ENCODE results near the gene LUZP4.
A peak's percentile ranks its signal among the peaks of the same experiment; 100 is the strongest.

Gene LUZP4

DNA sequence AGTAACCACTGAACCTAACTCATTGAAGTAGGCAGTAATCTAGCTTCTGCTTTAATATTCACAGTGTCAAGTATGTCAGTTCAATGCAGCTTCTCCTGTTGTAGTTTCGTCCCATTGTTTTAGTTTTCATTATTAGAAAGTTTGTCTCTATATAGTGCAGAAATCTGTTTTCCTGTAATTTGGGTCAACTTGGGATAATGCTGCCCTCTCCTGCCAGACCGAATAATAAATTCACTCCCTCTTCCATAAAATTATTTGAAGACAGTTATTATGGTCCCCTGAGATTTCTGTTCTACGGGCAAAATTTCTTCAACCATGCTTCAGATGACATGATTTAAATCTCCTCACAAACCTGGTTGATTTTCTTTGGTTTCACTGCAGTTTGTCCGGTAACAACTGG is 4.6 kb upstream of the LUZP4 start:
- H2BK5ac ChIP-seq (ENCODE audit: low read length) = no peak overlapping the region
- no CpG with 5 or more reads among the region's 4 CpGs for WGBS (ENCODE audit: extremely low coverage, insufficient coverage, low lambda C conversion rate)
- no peak overlapping the region for H3K56ac ChIP-seq (ENCODE audit: low read length)
- H3K79me2 ChIP-seq (ENCODE audit: control insufficient read depth, insufficient read depth, low read length) = no peaks in the 10 kb centered on the region
- no peak overlapping the region for H3K4ac ChIP-seq (ENCODE audit: low read depth, low read length)
- H3K18ac ChIP-seq (ENCODE audit: low read length) = no peak overlapping the region
- no peak overlapping the region for H3K23ac ChIP-seq (ENCODE audit: low read length)
- H2BK15ac ChIP-seq (replicated peaks; ENCODE audit: low read depth) = no peak overlapping the region
- H4K5ac ChIP-seq (ENCODE audit: low read length) = no peak overlapping the region
- no peak overlapping the region for H4K8ac ChIP-seq (ENCODE audit: low read depth, low read length)
- no peak overlapping the region for H3K27ac ChIP-seq (ENCODE audit: low read depth, low read length)
- H2AK5ac ChIP-seq (ENCODE audit: low read length) = no peak overlapping the region
- H3K9ac ChIP-seq (ENCODE audit: low read length) = no peak overlapping the region
- no peak overlapping the region for H3K4me3 ChIP-seq (ENCODE audit: low read length)
- H3K4me2 ChIP-seq (ENCODE audit: low read length) = no peak overlapping the region
- no peaks in the 10 kb centered on the region for H3K79me1 ChIP-seq (ENCODE audit: low read length)
- H2BK120ac ChIP-seq (ENCODE audit: low read depth, low read length) = no peak overlapping the region
- H3K36me3 ChIP-seq (ENCODE audit: control insufficient read depth, insufficient read depth, low read length) = no peaks in the 10 kb centered on the region
- no peak for DNase-seq
- no peaks in the 10 kb centered on the region for H3K27me3 ChIP-seq (ENCODE audit: insufficient read depth, low read length, poor library complexity)
- no peaks in the 10 kb centered on the region for H3K4me1 ChIP-seq (ENCODE audit: control insufficient read depth, low read depth, low read length)

DNA sequence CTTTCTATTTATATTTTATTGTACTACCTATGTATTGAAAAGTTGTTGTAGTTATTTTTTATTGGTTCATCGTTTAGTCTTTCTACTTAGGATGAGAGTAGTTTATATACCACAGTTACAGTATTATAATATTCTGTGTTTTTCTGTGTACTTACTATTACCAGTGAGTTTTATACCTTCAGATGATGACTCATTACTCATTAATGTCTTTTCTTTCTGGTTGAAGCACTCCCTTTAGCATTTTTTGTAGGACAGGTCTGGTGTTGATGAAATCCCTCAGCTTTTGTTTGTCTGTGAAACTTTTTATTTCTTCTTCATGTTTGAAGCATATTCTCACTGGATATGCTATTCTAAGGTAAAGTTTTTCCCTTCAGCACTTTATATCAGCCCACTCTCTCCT is 7.7 kb downstream of the LUZP4 start:
- no peaks in the 10 kb centered on the region for H3K36me3 ChIP-seq (ENCODE audit: control insufficient read depth, insufficient read depth, low read length)
- H4K8ac ChIP-seq (ENCODE audit: low read depth, low read length) = no peak overlapping the region
- H2BK120ac ChIP-seq (ENCODE audit: low read depth, low read length) = no peak overlapping the region
- no peaks in the 10 kb centered on the region for H3K79me1 ChIP-seq (ENCODE audit: low read length)
- WGBS (ENCODE audit: extremely low coverage, insufficient coverage, low lambda C conversion rate) = no CpG with 5 or more reads among the region's 1 CpG
- no peak overlapping the region for H3K4me3 ChIP-seq (ENCODE audit: low read length)
- H3K27me3 ChIP-seq (ENCODE audit: insufficient read depth, low read length, poor library complexity) = no peaks in the 10 kb centered on the region
- no peak overlapping the region for H3K9ac ChIP-seq (ENCODE audit: low read length)
- H3K23ac ChIP-seq (ENCODE audit: low read length) = no peak overlapping the region
- no peak for DNase-seq
- no peak overlapping the region for H2BK15ac ChIP-seq (replicated peaks; ENCODE audit: low read depth)
- no peak overlapping the region for H3K27ac ChIP-seq (ENCODE audit: low read depth, low read length)
- H2AK5ac ChIP-seq (ENCODE audit: low read length) = no peak overlapping the region
- H4K5ac ChIP-seq (ENCODE audit: low read length) = no peak overlapping the region
- no peak overlapping the region for H3K56ac ChIP-seq (ENCODE audit: low read length)
- no peaks in the 10 kb centered on the region for H3K4me1 ChIP-seq (ENCODE audit: control insufficient read depth, low read depth, low read length)
- H3K18ac ChIP-seq (ENCODE audit: low read length) = no peak overlapping the region
- H3K4ac ChIP-seq (ENCODE audit: low read depth, low read length) = no peak overlapping the region
- no peak overlapping the region for H2BK5ac ChIP-seq (ENCODE audit: low read length)
- H3K79me2 ChIP-seq (ENCODE audit: control insufficient read depth, insufficient read depth, low read length) = no peaks in the 10 kb centered on the region
- H3K4me2 ChIP-seq (ENCODE audit: low read length) = no peak overlapping the region

DNA sequence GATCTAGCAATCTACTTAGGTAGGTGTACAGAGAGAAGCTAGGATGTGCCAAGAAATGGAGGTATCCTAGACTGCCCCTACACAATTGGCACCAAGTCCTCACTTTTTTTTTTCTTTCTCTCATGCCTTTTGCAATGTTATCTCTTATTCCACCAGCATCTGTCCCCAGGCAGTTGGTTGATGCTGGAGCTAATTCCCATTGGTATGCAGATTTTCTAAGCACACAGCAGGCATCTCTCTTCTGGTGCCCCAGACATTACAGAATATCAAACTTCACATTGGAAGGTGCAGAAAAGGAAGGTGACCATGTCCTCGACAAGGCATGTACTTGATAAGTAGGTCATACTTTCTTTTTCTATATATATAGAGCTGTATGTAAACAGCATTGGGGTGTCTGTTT is 21.6 kb downstream of the LUZP4 start:
- Histone ChIP-seq H2BK120ac (ENCODE audit: low read depth, low read length) (no peak overlapping the region), H3K4ac (ENCODE audit: low read depth, low read length) (no peak overlapping the region), H4K5ac (ENCODE audit: low read length) (no peak overlapping the region), H3K4me2 (ENCODE audit: low read length) (no peak overlapping the region), H3K4me1 (ENCODE audit: control insufficient read depth, low read depth, low read length) (no peaks in the 10 kb centered on the region), H3K18ac (ENCODE audit: low read length) (no peak overlapping the region), H3K36me3 (ENCODE audit: control insufficient read depth, insufficient read depth, low read length) (no peaks in the 10 kb centered on the region), H2BK5ac (ENCODE audit: low read length) (no peak overlapping the region), H3K27ac (ENCODE audit: low read depth, low read length) (no peak overlapping the region), H3K23ac (ENCODE audit: low read length) (no peak overlapping the region), H3K56ac (ENCODE audit: low read length) (no peak overlapping the region), H3K4me3 (ENCODE audit: low read length) (no peak overlapping the region), H3K79me2 (ENCODE audit: control insufficient read depth, insufficient read depth, low read length) (no peaks in the 10 kb centered on the region), H4K8ac (ENCODE audit: low read depth, low read length) (no peak overlapping the region), H2AK5ac (ENCODE audit: low read length) (no peak overlapping the region), H2BK15ac (replicated peaks; ENCODE audit: low read depth) (no peak overlapping the region), H3K9ac (ENCODE audit: low read length) (no peak overlapping the region), H3K27me3 (ENCODE audit: insufficient read depth, low read length, poor library complexity) (no peaks in the 10 kb centered on the region), H3K79me1 (ENCODE audit: low read length) (no peaks in the 10 kb centered on the region)
- WGBS (ENCODE audit: extremely low coverage, insufficient coverage, low lambda C conversion rate) = no CpG with 5 or more reads among the region's 1 CpG
- DNase-seq = peak; percentile 64

GRCh38 chrX:115311601-115312001 is 22.1 kb downstream of the LUZP4 start:
- H2BK5ac ChIP-seq (ENCODE audit: low read length) = no peak overlapping the region
- no peak overlapping the region for H2BK15ac ChIP-seq (replicated peaks; ENCODE audit: low read depth)
- peak; percentile 87 for DNase-seq
- H3K9ac ChIP-seq (ENCODE audit: low read length) = peak overlapping the region; percentile 32
- no peak overlapping the region for H3K4ac ChIP-seq (ENCODE audit: low read depth, low read length)
- no peak overlapping the region for H4K8ac ChIP-seq (ENCODE audit: low read depth, low read length)
- H3K56ac ChIP-seq (ENCODE audit: low read length) = peak overlapping the region; percentile 82
- WGBS (ENCODE audit: extremely low coverage, insufficient coverage, low lambda C conversion rate) = no CpG with 5 or more reads among the region's 19 CpGs
- H3K27me3 ChIP-seq (ENCODE audit: insufficient read depth, low read length, poor library complexity) = no peaks in the 10 kb centered on the region
- H3K4me3 ChIP-seq (ENCODE audit: low read length) = no peak overlapping the region
- H3K79me1 ChIP-seq (ENCODE audit: low read length) = no peaks in the 10 kb centered on the region
- H2AK5ac ChIP-seq (ENCODE audit: low read length) = no peak overlapping the region
- no peak overlapping the region for H3K27ac ChIP-seq (ENCODE audit: low read depth, low read length)
- no peaks in the 10 kb centered on the region for H3K4me1 ChIP-seq (ENCODE audit: control insufficient read depth, low read depth, low read length)
- no peaks in the 10 kb centered on the region for H3K36me3 ChIP-seq (ENCODE audit: control insufficient read depth, insufficient read depth, low read length)
- peak overlapping the region; percentile 29 for H3K4me2 ChIP-seq (ENCODE audit: low read length)
- no peak overlapping the region for H2BK120ac ChIP-seq (ENCODE audit: low read depth, low read length)
- no peak overlapping the region for H3K23ac ChIP-seq (ENCODE audit: low read length)
- H3K18ac ChIP-seq (ENCODE audit: low read length) = no peak overlapping the region
- H3K79me2 ChIP-seq (ENCODE audit: control insufficient read depth, insufficient read depth, low read length) = no peaks in the 10 kb centered on the region
- H4K5ac ChIP-seq (ENCODE audit: low read length) = no peak overlapping the region

GRCh38 chrX:115318139-115318538 is 28.6 kb downstream of the LUZP4 start:
- H3K27me3 ChIP-seq (ENCODE audit: insufficient read depth, low read length, poor library complexity) = no peaks in the 10 kb centered on the region
- no peak overlapping the region for H4K8ac ChIP-seq (ENCODE audit: low read depth, low read length)
- no peak overlapping the region for H3K23ac ChIP-seq (ENCODE audit: low read length)
- no peak overlapping the region for H3K4ac ChIP-seq (ENCODE audit: low read depth, low read length)
- no peaks in the 10 kb centered on the region for H3K79me1 ChIP-seq (ENCODE audit: low read length)
- no peaks in the 10 kb centered on the region for H3K36me3 ChIP-seq (ENCODE audit: control insufficient read depth, insufficient read depth, low read length)
- no CpG with 5 or more reads among the region's 5 CpGs for WGBS (ENCODE audit: extremely low coverage, insufficient coverage, low lambda C conversion rate)
- DNase-seq = no peak
- H3K56ac ChIP-seq (ENCODE audit: low read length) = no peak overlapping the region
- no peak overlapping the region for H3K4me3 ChIP-seq (ENCODE audit: low read length)
- H2BK15ac ChIP-seq (replicated peaks; ENCODE audit: low read depth) = no peak overlapping the region
- no peak overlapping the region for H2BK5ac ChIP-seq (ENCODE audit: low read length)
- H2AK5ac ChIP-seq (ENCODE audit: low read length) = no peak overlapping the region
- no peaks in the 10 kb centered on the region for H3K4me1 ChIP-seq (ENCODE audit: control insufficient read depth, low read depth, low read length)
- H4K5ac ChIP-seq (ENCODE audit: low read length) = no peak overlapping the region
- no peaks in the 10 kb centered on the region for H3K79me2 ChIP-seq (ENCODE audit: control insufficient read depth, insufficient read depth, low read length)
- H3K9ac ChIP-seq (ENCODE audit: low read length) = no peak overlapping the region
- H3K18ac ChIP-seq (ENCODE audit: low read length) = no peak overlapping the region
- no peak overlapping the region for H3K4me2 ChIP-seq (ENCODE audit: low read length)
- H3K27ac ChIP-seq (ENCODE audit: low read depth, low read length) = no peak overlapping the region
- H2BK120ac ChIP-seq (ENCODE audit: low read depth, low read length) = no peak overlapping the region

- no peak overlapping the region for H3K18ac ChIP-seq (ENCODE audit: low read length)
- DNase-seq = no peak
- no peak overlapping the region for H3K27ac ChIP-seq (ENCODE audit: low read depth, low read length)
- no peak overlapping the region for H2AK5ac ChIP-seq (ENCODE audit: low read length)
- no peak overlapping the region for H3K56ac ChIP-seq (ENCODE audit: low read length)
- H3K4me3 ChIP-seq (ENCODE audit: low read length) = no peak overlapping the region
- no peaks in the 10 kb centered on the region for H3K4me1 ChIP-seq (ENCODE audit: control insufficient read depth, low read depth, low read length)
- H3K9ac ChIP-seq (ENCODE audit: low read length) = no peak overlapping the region
- H2BK120ac ChIP-seq (ENCODE audit: low read depth, low read length) = no peak overlapping the region
- no peak overlapping the region for H4K8ac ChIP-seq (ENCODE audit: low read depth, low read length)
- no peak overlapping the region for H3K4me2 ChIP-seq (ENCODE audit: low read length)
- no peak overlapping the region for H3K23ac ChIP-seq (ENCODE audit: low read length)
- H4K5ac ChIP-seq (ENCODE audit: low read length) = no peak overlapping the region
- H3K79me1 ChIP-seq (ENCODE audit: low read length) = no peaks in the 10 kb centered on the region
- H3K27me3 ChIP-seq (ENCODE audit: insufficient read depth, low read length, poor library complexity) = no peaks in the 10 kb centered on the region
- H2BK5ac ChIP-seq (ENCODE audit: low read length) = no peak overlapping the region
- H3K36me3 ChIP-seq (ENCODE audit: control insufficient read depth, insufficient read depth, low read length) = no peaks in the 10 kb centered on the region
- no peak overlapping the region for H2BK15ac ChIP-seq (replicated peaks; ENCODE audit: low read depth)
- H3K4ac ChIP-seq (ENCODE audit: low read depth, low read length) = no peak overlapping the region
- no peaks in the 10 kb centered on the region for H3K79me2 ChIP-seq (ENCODE audit: control insufficient read depth, insufficient read depth, low read length)
Observed at GRCh38 chrX:115322375-115322774, 32.9 kb downstream of the LUZP4 start.
